ENCODE measurements around the gene TMEM30B.

DNA sequence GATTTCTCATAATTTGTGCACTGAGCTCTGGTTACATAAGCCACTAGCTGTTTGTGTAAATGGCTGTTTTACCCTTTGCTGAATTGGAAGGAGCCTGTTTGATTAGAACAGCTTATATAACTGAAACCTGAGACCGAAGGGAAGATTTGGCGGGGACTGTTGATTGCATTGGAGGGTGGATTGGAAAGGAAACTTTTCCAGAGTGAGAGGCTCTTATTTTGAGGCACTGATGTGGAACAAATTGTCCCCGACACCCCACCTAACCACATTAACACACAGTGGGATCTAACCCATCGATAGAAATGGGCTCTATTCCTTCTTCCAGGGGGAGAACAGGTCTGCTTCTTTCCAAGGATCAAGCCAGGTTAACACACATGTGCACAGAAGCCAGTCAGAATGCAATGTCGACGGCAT lies 51.7 kb downstream of the TMEM30B start:
- TF ChIP-seq, protein P1, sequence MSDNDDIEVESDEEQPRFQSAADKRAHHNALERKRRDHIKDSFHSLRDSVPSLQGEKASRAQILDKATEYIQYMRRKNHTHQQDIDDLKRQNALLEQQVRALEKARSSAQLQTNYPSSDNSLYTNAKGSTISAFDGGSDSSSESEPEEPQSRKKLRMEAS (IDR thresholded peaks at IDR 0.05) = no peak
- TF ChIP-seq, protein P2, sequence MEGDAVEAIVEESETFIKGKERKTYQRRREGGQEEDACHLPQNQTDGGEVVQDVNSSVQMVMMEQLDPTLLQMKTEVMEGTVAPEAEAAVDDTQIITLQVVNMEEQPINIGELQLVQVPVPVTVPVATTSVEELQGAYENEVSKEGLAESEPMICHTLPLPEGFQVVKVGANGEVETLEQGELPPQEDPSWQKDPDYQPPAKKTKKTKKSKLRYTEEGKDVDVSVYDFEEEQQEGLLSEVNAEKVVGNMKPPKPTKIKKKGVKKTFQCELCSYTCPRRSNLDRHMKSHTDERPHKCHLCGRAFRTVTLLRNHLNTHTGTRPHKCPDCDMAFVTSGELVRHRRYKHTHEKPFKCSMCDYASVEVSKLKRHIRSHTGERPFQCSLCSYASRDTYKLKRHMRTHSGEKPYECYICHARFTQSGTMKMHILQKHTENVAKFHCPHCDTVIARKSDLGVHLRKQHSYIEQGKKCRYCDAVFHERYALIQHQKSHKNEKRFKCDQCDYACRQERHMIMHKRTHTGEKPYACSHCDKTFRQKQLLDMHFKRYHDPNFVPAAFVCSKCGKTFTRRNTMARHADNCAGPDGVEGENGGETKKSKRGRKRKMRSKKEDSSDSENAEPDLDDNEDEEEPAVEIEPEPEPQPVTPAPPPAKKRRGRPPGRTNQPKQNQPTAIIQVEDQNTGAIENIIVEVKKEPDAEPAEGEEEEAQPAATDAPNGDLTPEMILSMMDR (IDR thresholded peaks at IDR 0.05; ENCODE audit: control extremely low read depth in 1 of 3, insufficient read depth in 1 of 3, low read depth in 1 of 3, low read length in 3 of 3) = no peak
- TF ChIP-seq SP1 (IDR thresholded peaks at IDR 0.05; ENCODE audit: low read depth, low read length) (no peak), TAF1 (IDR thresholded peaks at IDR 0.05; ENCODE audit: low read depth, low read length) (no peak), EZH2 (IDR thresholded peaks at IDR 0.05; ENCODE audit: low read depth, low read length, severe bottlenecking) (no peak), EP300 (IDR thresholded peaks at IDR 0.05; ENCODE audit: borderline replicate concordance in 1 of 2, low read depth in 2 of 2, low read length in 2 of 2) (no peak), TBP (IDR thresholded peaks at IDR 0.05; ENCODE audit: low read depth, low read length) (no peak), POLR2AphosphoS5 (IDR thresholded peaks at IDR 0.05; ENCODE audit: low read depth, low read length) (no peak), CEBPB (IDR thresholded peaks at IDR 0.05; ENCODE audit: low read depth, low read length) (no peak)

All from H1 (cell line).